Uterus (tissue), 2 donors: ENCODE results near the gene TRA2B.

ENCODE experiments used
- POLR2A ChIP-seq, 2 donors: fragments of 450-650 bp; IDR thresholded peaks; one replicate each; pipeline ENCODE4 v1.6.1; 2016; ENCODE audit warnings: antibody characterized with exemption in 2 of 2, mild to moderate bottlenecking in 1 of 2, moderate library complexity in 1 of 2
- TF ChIP-seq, protein P1 (sequence below), 4 experiments: fragments of 200-600 bp in 2 of 4; fragments of 450-650 bp in 2 of 4; sonication (generic) in 2 of 4; IDR thresholded peaks; one replicate each; pipeline ENCODE4 v1.5.1; 2016 to 2019; ENCODE audit warnings: antibody characterized with exemption in 4 of 4, mild to moderate bottlenecking in 2 of 4, moderate library complexity in 1 of 4

DNA sequence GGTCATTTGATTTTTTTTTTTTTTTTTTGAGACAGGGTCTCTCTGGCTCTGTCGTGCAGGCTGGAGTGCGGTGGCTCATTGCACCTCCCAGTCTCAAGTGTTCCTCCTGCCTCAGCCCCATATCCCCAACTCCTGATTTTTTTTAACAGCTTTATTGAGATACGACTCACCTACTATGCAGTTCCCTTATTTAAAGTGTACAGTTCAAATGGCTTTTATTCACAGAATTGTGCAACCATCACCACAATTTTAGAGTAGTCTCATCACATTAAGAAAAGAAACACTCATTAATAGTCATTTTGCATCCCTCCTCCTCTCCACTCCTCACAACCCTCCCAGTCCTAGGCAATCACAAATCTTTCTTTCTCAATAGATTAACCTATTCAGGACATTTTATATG lies 1.9 kb upstream of the TRA2B start:
- TF ChIP-seq POLR2A (IDR thresholded peaks at IDR 0.05), result no peak
- TF ChIP-seq, protein P1, sequence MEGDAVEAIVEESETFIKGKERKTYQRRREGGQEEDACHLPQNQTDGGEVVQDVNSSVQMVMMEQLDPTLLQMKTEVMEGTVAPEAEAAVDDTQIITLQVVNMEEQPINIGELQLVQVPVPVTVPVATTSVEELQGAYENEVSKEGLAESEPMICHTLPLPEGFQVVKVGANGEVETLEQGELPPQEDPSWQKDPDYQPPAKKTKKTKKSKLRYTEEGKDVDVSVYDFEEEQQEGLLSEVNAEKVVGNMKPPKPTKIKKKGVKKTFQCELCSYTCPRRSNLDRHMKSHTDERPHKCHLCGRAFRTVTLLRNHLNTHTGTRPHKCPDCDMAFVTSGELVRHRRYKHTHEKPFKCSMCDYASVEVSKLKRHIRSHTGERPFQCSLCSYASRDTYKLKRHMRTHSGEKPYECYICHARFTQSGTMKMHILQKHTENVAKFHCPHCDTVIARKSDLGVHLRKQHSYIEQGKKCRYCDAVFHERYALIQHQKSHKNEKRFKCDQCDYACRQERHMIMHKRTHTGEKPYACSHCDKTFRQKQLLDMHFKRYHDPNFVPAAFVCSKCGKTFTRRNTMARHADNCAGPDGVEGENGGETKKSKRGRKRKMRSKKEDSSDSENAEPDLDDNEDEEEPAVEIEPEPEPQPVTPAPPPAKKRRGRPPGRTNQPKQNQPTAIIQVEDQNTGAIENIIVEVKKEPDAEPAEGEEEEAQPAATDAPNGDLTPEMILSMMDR (IDR thresholded peaks at IDR 0.05), result no peak
